CD4-positive, alpha-beta T cell treated with Interleukin-6 at 100 ng/mL for 8 hours (primary cell): ENCODE results near the gene ENAH.

Experiments used
- DNase-seq: peaks from one replicate; pipeline ENCODE4 v3.0.0-alpha.2; 2020; ENCODE audit warnings: mixed read lengths, low spot score

Gene ENAH

GRCh38 chr1:225471453-225472301, 181.2 kb downstream of the ENAH start:
- DNase-seq, result no peak

- DNase-seq, result no peak
These were observed 181.8 kb downstream of the ENAH start for GRCh38 chr1:225471109-225471452.

GRCh38 chr1:225470211-225471108, 182.5 kb downstream of the ENAH start:
- DNase-seq, result no peak

GRCh38 chr1:225469051-225469450, 183.9 kb downstream of the ENAH start:
- DNase-seq, result no peak

GRCh38 chr1:225468270-225469020, 184.5 kb downstream of the ENAH start:
- no peak for DNase-seq

GRCh38 chr1:225467193-225468020, 185.5 kb downstream of the ENAH start:
- peak; percentile 87 for DNase-seq

- DNase-seq, result no peak
These were observed 186.1 kb downstream of the ENAH start for GRCh38 chr1:225466848-225467192.

GRCh38 chr1:225465793-225466517, 187.0 kb downstream of the ENAH start:
- DNase-seq, result no peak

- no peak for DNase-seq
These were observed 187.8 kb downstream of the ENAH start for GRCh38 chr1:225464851-225465792.

- DNase-seq, result no peak
These were observed 190.0 kb downstream of the ENAH start for GRCh38 chr1:225462714-225463574.

GRCh38 chr1:225462429-225462713, 190.6 kb downstream of the ENAH start:
- no peak for DNase-seq

GRCh38 chr1:225461533-225462428, 191.1 kb downstream of the ENAH start:
- no peak for DNase-seq

- peak; percentile 46 for DNase-seq
These were observed 192.0 kb downstream of the ENAH start for GRCh38 chr1:225460737-225461532.

- DNase-seq, result no peak
These were observed 192.7 kb downstream of the ENAH start for GRCh38 chr1:225460021-225460736.

GRCh38 chr1:225458222-225458631, 194.7 kb downstream of the ENAH start:
- DNase-seq, result no peak

- DNase-seq, result no peak
These were observed 198.2 kb downstream of the ENAH start for GRCh38 chr1:225454733-225455132.
